DOHH2 (cell line): ENCODE data around the gene HLA-DOB.

Source experiments
- H3F3A ChIP-seq: fragments of 200-600 bp; sonication (generic), shearing (Covaris generic); 2 replicates; pipeline ENCODE4 v1.6.0; 2016; ENCODE audit warnings: antibody characterized with exemption, mild to moderate bottlenecking; ENCODE audit not compliant: control insufficient read depth, insufficient read depth
- H3K27ac ChIP-seq: fragments of 200-600 bp; sonication (generic); 2 replicates; pipeline ENCODE4 v1.5.1; 2014; ENCODE audit warnings: low read depth, mild to moderate bottlenecking, low read length, moderate library complexity
- H3K27me3 ChIP-seq: fragments of 200-600 bp; sonication (generic); 2 replicates; pipeline ENCODE4 v1.6.1; 2014; ENCODE audit warnings: mild to moderate bottlenecking, low read length, mixed read lengths; ENCODE audit not compliant: control insufficient read depth
- H3K36me3 ChIP-seq: fragments of 200-600 bp; sonication (generic); 2 replicates; pipeline ENCODE4 v1.6.1; 2014; ENCODE audit warnings: mild to moderate bottlenecking, low read length, moderate library complexity, mixed read lengths; ENCODE audit not compliant: control insufficient read depth
- H3K4me1 ChIP-seq: fragments of 200-600 bp; sonication (generic); 2 replicates; pipeline ENCODE4 v1.6.1; 2014; ENCODE audit warnings: mild to moderate bottlenecking, low read length, mixed read lengths; ENCODE audit not compliant: control insufficient read depth
- H3K4me2 ChIP-seq: fragments of 200-600 bp; sonication (generic); 2 replicates; pipeline ENCODE4 v1.6.0; 2014; ENCODE audit warnings: mild to moderate bottlenecking, low read length, moderate library complexity
- H3K4me3 ChIP-seq: fragments of 200-600 bp; sonication (generic); 2 replicates; pipeline ENCODE4 v1.5.1; 2014; ENCODE audit warnings: mild to moderate bottlenecking, low read length, mixed read lengths
- H3K79me2 ChIP-seq: fragments of 200-600 bp; sonication (generic); 2 replicates; pipeline ENCODE4 v1.6.1; 2014; ENCODE audit warnings: mild to moderate bottlenecking, low read length, mixed read lengths; ENCODE audit not compliant: control insufficient read depth
- H3K9me2 ChIP-seq: fragments of 200-600 bp; sonication (generic); replicated peaks from 2 replicates; pipeline ENCODE4 v1.6.1; 2014; ENCODE audit warnings: mild to moderate bottlenecking, low read length, mixed read lengths; ENCODE audit not compliant: control insufficient read depth
- H3K9me3 ChIP-seq: fragments of 200-600 bp; sonication (generic); 2 replicates; pipeline ENCODE4 v1.6.1; 2014; ENCODE audit warnings: antibody characterized with exemption, low read length, mixed read lengths; ENCODE audit not compliant: control insufficient read depth, insufficient read depth
- H4K20me1 ChIP-seq: fragments of 200-600 bp; sonication (generic); 2 replicates; pipeline ENCODE4 v1.6.0; 2014; ENCODE audit warnings: low read depth, mild to moderate bottlenecking, antibody characterized with exemption, low read length, moderate library complexity; ENCODE audit not compliant: control insufficient read depth, insufficient read depth
- CTCF ChIP-seq: fragments of 200-600 bp; sonication (generic); IDR thresholded peaks from one replicate; pipeline ENCODE4 v1.5.1; 2014; ENCODE audit warnings: antibody characterized with exemption, mild to moderate bottlenecking, low read depth, low read length; ENCODE audit not compliant: poor library complexity, severe bottlenecking
- EZH2phosphoT487 ChIP-seq: fragments of 200-600 bp; sonication (generic); IDR thresholded peaks from 2 replicates; pipeline ENCODE4 v1.6.1; 2017; ENCODE audit warnings: borderline replicate concordance, mild to moderate bottlenecking, antibody characterized with exemption, low read length, moderate library complexity, mixed read lengths

The HLA-DOB gene

GRCh38 chr6:32852844-32853540 lies 36.2 kb upstream of the HLA-DOB start:
- peak overlapping the region; percentile 99 for H3K4me2 ChIP-seq
- no peaks in the 10 kb centered on the region for H3K9me2 ChIP-seq
- H3K27ac ChIP-seq, result peak overlapping the region; percentile 45; the same call in 1 of the 2 replicates
- peaks cover 31% of the 10 kb centered on the region for H3K4me1 ChIP-seq
- H3K36me3 ChIP-seq, result peaks cover 8% of the 10 kb centered on the region
- H4K20me1 ChIP-seq, result no peaks in the 10 kb centered on the region
- H3K79me2 ChIP-seq, result 0 out of 2 replicates have a peak, but pooled peaks cover 3% of the 10 kb centered on the region
- TF ChIP-seq CTCF (no peak), EZH2phosphoT487 (no peak)
- H3K27me3 ChIP-seq, result peaks cover 4% of the 10 kb centered on the region; the same call in 1 of the 2 replicates
- H3K4me3 ChIP-seq, result peak overlapping the region; percentile 95
- H3K9me3 ChIP-seq, result no peaks in the 10 kb centered on the region
- no peaks in the 10 kb centered on the region for H3F3A ChIP-seq

GRCh38 chr6:32852018-32852843 lies 35.4 kb upstream of the HLA-DOB start:
- Histone ChIP-seq H3F3A (no peaks in the 10 kb centered on the region), H3K79me2 (0 out of 2 replicates have a peak, but pooled peaks cover 3% of the 10 kb centered on the region), H4K20me1 (no peaks in the 10 kb centered on the region), H3K36me3 (peaks cover 16% of the 10 kb centered on the region), H3K27ac (no peak overlapping the region), H3K27me3 (peaks cover 4% of the 10 kb centered on the region; the same call in 1 of the 2 replicates), H3K4me1 (peaks cover 30% of the 10 kb centered on the region), H3K4me3 (peak overlapping the region; percentile 95), H3K9me2 (no peaks in the 10 kb centered on the region), H3K4me2 (peak overlapping the region; percentile 99), H3K9me3 (no peaks in the 10 kb centered on the region)
- no peak for TF ChIP-seq CTCF
- TF ChIP-seq EZH2phosphoT487, result 0 out of 2 replicates have a peak, but pooled peaks have one; percentile 11

GRCh38 chr6:32851025-32851424 lies 34.2 kb upstream of the HLA-DOB start:
- Histone ChIP-seq H4K20me1 (no peaks in the 10 kb centered on the region), H3F3A (no peaks in the 10 kb centered on the region), H3K4me1 (peaks cover 32% of the 10 kb centered on the region), H3K27ac (no peak overlapping the region), H3K9me3 (no peaks in the 10 kb centered on the region), H3K27me3 (peaks cover 4% of the 10 kb centered on the region; the same call in 1 of the 2 replicates), H3K36me3 (peaks cover 28% of the 10 kb centered on the region), H3K4me2 (no peak overlapping the region), H3K4me3 (no peak overlapping the region), H3K79me2 (peaks cover 5% of the 10 kb centered on the region), H3K9me2 (no peaks in the 10 kb centered on the region)
- TF ChIP-seq CTCF (no peak), EZH2phosphoT487 (no peak)
